GOT3 (cell line): Measurements from ENCODE around the gene RXFP1.
"Not testable (repeated sequence)": the region's sequence is repeated elsewhere in the genome, so short reads cannot be mapped to it uniquely, and the experiment has no call there.

ENCODE experiments used
- DNase-seq: peaks from one replicate; lab custom pipeline; 2025; ENCODE audit warnings: mixed read lengths; lab: John Stamatoyannopoulos, UW

Gene RXFP1

DNA sequence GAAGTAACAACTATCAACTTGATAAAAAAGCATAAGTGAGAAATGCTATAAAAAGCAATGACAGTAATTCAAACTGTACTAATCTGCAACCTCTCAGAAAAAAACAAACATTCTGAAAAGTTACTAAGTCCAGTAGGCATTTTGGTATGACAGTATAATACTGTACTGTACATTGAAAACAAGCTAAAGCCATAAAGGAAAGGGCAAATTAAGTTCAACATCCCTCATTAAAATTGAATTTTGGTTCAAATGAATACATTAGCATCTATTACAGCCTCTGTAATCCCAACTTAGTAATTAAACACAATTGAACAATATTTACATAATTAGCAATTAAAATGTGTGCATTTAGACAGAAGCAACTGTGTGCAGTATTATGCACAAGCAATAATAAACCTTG lies 96.3 kb downstream of the RXFP1 start:
- DNase-seq, result no peak

DNA sequence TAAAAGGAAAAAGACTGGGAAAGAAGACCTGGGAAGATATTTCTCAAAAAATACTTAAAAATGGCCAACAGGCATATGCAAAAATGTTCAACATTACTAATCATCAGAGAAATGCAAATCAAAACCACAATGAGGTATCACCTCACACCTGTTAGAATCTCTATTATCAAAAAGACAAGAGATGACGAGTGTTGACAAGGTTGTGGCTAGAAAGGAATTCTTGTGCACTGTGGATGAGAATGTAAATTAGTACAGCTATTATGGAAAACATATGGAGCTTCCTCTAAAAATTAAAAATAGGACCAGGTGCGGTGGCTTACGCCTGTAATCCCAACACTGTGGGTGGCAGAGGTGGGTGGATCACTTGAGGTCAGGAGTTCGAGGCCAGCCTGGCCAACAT lies 100.0 kb downstream of the RXFP1 start:
- no peak for DNase-seq

DNA sequence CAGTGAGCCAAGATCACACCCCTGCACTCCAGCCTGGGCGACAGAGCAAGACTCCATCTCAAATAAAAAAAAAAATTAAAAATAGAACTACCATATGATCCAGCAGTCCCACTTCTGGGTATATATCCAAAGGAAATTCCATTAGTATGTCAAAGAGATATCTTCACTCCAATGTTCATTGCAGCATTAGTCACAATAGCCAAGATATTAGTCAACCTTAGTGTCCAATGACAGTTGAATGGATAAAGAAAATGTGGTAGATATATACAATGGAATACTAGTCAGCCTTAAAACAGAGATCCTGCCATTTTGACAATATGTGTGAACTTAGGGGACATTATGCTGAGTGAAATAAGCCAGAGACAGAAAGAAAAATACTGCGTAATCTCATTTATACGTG lies 100.6 kb downstream of the RXFP1 start:
- DNase-seq, result no peak

DNA sequence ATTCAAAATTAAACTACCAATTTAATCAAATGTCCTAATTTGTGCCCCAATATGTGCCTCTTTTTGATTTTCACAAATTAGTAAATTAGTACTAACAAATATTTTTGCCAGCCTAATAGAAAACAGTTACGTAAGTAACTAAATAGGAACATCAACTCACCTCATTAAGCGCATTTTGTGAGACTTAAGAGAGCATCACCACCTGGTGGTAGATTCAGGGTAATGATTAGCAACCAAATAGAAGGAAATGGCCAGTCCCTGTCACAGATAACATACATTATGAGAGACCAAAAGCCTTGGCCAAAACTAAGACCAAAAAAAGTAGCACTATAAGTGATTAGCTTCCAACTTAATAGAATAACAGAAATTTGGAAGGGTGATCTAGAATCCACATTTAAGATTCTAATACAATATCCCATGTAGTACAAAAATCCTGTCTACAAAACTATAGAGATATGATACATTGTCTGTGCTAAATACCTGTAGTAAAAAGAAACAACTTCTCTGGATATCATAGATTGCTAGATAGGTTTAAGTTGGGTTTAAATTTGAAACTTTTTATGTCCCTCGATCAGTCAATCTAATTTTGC lies 103.3 kb downstream of the RXFP1 start:
- DNase-seq, result no peak

DNA sequence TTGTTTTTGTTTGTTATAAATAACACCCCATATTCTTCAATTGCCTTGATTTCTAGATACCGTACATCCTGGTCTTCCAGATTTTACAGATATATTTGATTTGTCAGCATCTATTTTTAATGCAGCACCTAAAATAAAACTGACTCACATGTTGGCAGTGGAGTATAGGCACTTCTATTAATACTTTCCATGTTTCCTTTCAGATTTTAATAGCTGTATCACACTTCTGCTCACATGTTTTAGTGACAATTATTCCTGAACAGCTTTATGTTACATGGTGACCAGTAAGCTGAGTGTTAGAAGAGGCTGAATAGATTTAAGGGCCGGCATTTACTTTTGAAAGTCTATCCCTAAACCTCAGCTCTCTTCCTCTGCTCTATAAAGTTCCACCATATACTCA lies 103.9 kb downstream of the RXFP1 start:
- no peak for DNase-seq

DNA sequence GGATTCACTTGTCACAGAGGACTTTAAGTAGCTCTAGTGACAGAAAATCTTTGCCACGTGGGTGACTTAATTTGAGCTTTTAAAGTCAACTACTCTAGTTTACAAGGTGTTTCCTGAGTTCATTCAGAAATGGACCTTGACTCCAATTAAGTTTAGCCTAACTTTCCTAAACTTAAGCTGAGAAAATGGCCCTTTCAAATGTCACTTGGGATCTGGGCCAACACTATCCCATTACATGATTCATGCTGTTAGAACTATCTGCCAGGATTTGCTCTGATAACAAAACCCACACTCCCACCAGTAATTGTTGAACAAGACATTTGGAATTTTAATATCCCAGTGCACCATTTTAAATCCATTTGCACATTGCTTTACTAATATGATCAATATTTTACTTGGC lies 109.2 kb downstream of the RXFP1 start:
- DNase-seq, result no peak

DNA sequence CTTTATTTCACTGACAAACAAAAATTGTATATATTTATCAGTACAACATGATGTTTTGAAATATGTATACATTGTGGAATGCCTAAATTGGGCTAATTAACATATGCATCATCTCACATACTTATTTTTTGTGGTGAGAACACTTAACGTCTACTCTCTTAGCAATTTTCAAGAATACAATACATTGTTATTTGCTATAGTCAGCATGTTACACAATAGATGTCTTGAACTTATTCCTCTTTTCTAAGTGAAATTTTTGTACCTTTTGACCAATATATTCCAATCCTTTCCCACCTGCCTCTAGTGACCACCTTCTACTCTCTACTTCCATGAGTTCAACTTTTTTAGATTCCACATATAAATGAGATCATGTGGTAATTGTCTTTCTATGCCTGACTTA lies 114.9 kb downstream of the RXFP1 start:
- DNase-seq, result no peak

DNA sequence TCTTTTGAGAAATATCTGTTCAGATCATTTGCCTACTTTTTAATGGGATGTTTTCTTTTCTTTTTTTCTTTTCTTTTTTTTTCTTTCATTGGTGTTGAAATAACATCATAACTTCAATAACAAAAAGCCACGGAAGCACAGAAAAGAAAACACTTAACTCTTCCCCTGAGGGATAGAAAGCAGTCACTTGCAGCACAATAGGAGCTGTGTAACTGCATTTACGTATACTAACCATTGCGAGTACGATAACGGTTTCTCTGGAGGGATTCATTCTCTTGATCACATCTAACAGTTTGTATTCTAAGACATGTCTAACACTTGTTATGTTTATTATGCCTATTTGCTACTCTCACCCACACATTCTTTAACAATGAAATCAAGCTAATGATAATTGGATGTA lies 122.7 kb downstream of the RXFP1 start:
- DNase-seq, result no peak

DNA sequence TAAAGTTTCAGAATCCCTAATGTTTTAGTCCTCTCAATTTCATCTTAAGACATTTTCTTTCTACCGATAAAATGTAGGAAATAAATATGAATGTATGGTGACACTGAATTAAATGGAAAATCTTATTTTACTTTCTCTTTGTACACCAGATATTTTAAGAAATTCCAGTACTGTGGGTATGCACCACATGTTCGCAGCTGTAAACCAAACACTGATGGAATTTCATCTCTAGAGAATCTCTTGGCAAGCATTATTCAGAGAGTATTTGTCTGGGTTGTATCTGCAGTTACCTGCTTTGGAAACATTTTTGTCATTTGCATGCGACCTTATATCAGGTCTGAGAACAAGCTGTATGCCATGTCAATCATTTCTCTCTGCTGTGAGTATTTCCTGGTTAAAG lies 123.1 kb downstream of the RXFP1 start:
- DNase-seq, result no peak

DNA sequence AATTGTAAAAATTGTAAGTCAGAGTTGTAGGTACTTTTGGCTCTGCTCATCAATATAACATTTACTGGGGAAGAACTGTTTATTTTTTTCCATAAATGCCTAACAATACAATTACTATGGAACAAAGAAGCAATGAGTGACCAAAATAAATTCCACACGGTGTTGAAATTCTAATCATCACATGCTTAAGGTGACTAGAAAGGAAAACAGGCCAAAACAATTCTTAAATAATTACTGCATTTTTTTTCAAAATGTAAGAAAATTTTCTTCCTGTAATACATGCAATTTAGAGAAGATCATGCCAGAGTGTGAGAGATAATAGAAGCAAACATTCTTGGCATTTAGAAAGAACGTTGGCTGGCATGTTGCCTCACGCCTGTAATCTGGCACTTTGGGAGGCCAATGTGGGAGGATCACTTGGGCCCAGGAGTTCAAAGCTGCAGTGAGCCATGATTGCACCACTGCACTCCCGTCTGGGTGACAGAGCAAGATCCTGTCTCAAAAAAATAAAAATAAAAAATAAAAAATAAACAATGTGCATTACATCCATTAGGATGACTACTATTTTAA lies 127.5 kb downstream of the RXFP1 start:
- no peak for DNase-seq

DNA sequence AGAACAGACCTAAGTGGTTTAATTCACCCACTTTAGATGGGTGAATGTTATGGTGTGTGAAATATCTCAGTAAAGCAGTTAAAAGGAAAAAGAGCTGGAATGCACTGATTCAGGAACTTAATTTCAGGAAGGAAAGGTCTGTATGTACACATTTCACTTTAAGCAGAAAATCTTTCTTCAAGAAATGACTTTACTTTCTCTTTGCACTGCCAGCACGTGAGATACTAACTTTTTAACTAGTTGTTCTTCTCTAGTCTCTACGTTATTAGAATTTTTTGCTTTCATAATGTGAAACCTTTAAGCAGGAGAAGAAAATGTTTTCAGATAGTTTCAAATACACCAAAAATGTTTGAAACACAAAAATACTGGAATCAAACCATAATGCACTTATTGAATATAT lies 131.2 kb downstream of the RXFP1 start:
- DNase-seq, result no peak

DNA sequence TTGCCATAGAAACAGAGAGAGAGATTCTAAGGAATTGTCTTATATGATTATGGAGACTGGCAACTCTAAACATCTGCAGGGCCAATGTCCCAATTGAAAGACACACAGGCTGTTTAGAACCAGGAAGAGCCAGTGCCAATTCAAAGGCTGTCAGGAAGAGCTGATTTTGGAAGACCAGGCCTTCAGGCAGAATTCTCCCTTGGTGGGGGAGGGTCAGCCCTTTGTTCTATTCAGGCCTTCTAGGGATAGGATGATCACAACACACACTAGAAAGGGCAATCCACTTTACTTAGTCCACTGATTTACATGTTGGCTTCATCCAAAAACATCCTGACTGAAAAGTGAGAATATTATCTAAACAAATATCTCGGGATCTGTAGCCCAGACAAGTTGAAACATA lies 134.8 kb downstream of the RXFP1 start:
- DNase-seq, result no peak

DNA sequence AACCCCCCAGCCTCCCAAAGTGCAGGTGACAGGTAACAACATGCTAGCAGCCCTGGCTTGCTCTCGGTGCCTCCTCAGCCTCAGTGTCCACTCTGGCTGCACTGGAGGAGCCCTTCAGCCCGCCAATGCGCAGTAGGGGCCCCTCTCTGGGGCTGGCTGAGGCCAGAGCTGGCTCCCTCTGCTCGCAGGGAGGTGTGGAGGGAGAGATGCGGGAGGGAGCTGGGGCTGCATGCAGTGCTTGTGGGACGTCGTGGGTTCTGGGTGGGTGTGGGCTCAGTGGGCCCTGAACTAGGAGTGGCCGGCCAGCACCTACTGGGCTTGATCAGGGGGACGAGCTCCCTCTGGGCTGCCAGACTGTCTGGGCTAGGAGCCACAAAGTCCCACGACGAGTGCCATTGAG lies 135.6 kb downstream of the RXFP1 start:
- no peak for DNase-seq

DNA sequence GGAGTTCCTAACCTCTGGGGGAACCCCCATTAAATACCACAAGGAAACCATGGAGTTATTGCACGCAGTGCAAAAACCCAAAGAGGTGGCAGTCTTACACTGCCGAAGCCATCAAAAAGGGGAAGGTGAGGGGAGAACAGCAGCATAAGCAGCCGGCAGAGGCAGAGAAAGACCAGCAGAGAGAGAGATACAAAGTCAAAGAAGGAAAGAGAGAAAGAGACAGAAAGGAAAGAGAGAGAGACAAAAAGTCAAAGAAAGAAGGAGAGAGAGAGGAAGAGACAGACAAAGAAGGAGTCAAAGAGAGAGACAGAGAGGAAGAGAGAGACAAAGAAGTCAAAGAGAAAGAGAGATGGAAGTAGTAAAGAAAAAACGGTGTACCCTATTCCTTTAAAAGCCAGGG lies 141.6 kb downstream of the RXFP1 start:
- DNase-seq, result not testable (repeated sequence)

DNA sequence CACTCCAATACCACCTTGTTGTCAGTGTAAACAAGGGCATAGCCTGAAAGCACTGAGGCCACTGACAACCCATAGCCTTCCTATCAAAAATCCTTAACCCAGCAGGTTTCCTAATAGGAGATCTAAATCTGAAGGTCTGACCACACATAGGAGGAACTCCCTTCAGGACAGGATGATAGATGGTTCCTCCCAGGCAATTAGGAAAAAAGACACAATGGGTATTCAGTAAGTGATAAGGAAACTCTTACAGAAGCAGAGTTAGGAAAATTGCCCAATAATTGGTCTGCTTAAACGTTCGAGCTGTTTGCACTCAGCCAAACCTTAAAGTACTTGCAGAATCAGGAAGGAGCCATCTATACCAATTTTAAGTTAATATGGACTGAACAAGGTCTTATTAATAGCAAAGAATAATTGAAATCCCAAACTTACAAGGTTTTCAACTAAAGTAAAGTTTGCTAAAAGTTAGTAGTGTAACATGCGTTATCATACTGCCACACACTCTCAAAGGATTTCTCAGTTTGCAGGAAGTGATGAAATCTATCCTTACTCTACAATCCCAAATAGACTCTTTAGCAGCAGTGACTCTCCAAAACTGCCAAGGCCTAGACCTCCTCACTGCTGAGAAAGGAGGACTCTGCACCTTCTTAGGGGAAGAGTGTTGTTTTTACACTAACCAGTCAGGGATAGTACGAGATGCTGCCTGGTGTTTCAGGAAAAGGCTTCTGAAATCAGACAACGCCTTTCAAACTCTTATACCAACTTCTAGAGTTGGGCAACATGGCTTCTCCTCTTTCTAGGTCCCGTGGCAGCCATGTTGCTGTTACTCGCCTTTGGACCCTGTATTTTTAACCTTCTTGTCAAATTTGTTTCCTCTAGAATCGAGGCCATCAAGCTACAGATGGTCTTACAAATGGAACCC lies 142.3 kb downstream of the RXFP1 start:
- DNase-seq, result not testable (repeated sequence)

DNA sequence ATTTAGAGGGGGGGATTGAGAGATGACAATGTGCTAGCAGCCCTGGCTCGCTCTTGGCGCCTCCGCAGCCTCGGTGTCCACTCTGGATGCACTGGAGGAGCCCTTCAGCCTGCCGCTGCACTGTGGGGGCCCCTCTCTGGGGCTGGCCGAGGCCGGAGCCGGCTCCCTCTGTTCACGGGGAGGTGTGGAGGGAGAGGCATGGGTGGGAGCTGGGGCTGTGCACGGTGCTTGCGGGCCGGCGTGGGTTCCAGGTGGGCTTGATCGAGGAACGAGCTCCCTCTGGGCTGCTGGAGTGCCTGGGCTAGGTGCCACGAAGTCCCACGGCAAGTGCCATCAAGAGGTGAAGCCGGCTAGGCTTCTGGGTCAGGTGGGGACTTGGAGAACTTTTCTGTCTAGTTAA lies 143.1 kb downstream of the RXFP1 start:
- no peak for DNase-seq

DNA sequence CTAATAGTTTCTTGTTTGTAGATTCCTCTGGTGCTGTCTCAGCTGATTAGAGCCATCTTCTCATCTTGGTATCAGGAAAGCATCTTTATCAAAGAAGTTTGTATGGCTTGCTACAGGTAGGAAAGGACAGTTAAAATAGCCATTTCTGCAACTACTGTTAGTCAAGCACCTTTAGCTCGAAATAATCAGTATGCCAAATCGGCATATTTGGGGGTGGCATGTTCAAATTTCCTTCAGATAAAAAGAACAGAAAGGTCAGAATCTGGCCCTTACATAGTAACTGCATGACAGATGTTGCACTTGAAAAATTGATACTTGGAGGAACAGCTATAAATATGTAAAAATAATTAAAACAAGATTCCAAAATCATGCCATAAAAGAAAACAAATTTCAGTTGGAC lies 145.2 kb downstream of the RXFP1 start:
- no peak for DNase-seq

DNA sequence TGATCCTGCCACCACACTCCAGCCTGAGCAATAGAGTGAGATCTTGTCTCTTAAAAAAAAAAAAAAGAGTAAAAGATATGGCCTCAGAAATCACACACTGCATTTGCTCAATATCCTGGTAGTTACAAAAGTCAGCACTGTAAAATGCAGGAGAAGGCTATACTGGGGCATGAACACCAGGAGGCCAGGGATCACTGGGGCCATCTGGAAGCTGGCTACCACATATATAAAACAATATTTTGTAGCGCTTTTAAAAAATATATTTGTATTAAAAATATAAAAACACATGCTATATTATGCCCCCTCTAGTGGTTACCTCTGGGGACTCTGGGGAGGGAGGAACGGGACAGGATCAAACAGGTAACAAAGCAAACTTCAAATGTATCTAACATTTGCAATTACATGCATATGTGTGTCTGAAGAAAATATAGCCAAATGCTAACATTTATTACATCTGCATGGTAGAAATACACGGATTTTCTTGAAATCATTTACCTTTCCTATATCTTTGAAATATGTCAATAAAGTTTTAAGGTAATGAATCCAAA lies 146.0 kb downstream of the RXFP1 start:
- DNase-seq, result no peak

DNA sequence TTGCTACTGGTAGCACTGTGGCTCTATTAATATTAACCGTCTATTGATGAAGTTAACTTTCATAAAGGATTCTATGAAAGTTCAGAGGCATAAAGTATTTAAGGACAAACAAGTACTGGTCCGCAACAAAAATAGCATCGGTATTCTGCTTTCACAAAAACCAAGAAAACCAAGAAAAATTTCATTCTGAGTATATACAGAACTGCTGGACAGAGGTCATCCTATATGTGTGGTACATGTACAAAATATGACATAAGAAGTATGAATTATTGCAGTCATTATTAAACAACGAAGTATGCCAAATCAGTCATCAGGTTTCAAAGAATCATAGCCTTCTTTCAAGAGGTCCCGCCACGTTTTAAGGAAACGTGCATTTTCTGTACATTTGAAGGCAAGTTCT lies 147.6 kb downstream of the RXFP1 start:
- DNase-seq, result no peak

DNA sequence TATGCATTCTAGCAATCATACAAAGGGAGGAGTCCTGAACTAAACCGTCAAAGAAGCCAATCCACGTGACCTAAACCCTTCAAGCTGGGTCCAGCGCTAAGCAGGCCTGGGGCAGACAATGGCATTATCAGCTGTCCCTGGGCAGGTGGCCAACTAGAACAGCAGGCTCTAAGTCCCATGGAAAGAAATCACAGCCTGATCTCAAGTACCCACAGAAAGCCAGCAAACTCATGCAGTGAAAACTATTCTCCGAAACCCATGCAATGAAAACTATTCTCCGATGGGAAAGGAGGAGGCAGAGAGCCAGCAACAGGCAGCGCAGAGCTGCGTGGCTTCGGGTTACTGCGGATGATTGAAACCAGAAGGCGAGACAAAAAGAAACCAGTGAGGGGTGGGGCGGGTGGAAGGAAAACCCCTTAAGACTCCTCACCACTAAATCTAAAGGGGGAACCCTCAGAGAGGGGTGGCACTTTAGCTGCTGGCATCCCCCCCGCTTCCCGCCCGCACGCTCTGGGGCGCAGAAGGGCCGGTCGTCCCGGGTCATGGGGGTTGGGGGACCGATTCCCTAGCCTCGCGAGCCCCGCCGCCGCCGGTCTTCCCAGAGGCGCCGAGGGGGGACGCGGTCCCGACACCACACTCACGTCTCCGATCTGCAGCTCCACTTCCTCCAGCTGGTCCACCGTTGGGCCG lies 149.4 kb downstream of the RXFP1 start:
- DNase-seq, result no peak

DNA sequence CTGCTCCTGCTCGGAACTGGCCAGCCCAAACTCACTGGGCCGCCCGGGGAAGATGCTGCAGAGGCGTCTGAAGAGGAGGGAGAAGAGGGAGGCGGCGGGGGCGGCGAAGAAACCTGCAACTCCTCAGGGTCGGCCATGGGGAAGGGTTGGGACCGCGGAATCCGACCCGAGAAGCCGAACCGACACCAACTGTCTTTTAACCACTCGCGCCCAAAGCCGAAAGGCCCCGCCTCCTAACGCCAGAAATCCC lies 149.9 kb downstream of the RXFP1 start, which contains the start of gene C4orf46:
C4orf46 (minus strand) TSS at position 223 of the 250 bp plus-strand sequence; CDS start at position 137, 86 bp downstream.
- DNase-seq, result no peak

DNA sequence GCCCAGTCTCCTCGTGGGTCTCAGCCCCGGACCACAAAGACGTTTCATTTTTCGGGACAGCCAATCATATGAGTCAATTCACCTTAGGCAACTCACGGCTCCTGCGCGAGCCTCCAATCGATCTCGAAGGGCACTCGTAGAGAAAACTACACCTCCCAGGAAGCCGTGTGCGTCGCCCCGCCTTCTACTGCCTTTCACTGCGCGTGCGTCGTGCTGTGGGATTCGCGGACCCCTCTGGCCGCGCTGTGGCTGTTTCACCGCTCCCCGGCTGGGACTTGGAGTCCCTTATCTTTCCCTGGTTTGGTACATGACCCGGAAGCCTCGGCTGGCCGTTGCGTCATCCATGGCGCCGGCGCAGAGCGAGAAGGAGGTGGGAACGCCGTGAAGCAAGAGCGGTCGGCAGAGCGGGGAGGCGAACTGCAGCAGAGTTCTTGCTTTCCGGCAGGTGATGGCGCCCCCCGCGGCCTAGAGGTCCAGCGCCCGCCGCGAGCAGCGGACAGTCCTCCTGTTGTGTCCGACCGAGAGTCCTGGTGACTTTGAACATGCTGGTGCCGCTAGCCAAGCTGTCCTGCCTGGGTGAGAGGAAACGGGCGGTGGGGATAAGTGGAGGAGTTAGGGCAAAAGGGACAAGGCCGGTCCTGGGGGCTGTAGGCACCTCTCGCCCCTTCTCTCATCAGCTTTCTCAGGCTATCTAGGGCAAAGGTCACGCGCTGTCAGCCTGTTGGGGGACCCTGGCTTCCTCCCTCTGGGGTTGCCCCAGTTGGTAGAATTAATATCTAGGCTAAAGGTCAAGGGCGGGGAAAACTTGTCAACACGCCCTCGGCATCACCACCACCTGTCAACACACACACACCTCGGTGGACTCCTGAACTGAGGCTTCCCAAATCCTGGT lies 150.5 kb downstream of the RXFP1 start, which contains the start of gene ETFDH:
ETFDH (plus strand) TSS at position 382 of the 892 bp plus-strand sequence; CDS start at position 543, 161 bp downstream.
- DNase-seq, result peak; percentile 86
